Body of pancreas (tissue), 4 donors: ENCODE data around the gene TGFBI.

Experiments
- CTCF ChIP-seq, 7 experiments: fragments of 450-650 bp in 4 of 7; fragments of 200-600 bp in 3 of 7; sonication (generic) in 3 of 7; IDR thresholded peaks; one replicate each; pipeline ENCODE4 v1.5.1; 2016 to 2019; ENCODE audit warnings: antibody characterized with exemption in 7 of 7
- POLR2A ChIP-seq, 3 donors: fragments of 450-650 bp; IDR thresholded peaks; one replicate each; pipeline ENCODE4 v1.6.1; 2016; ENCODE audit warnings: antibody characterized with exemption in 3 of 3, mild to moderate bottlenecking in 2 of 3

- TF ChIP-seq CTCF (IDR thresholded peaks at IDR 0.05): no peak
- TF ChIP-seq POLR2A (IDR thresholded peaks at IDR 0.05): no peak
Measured at GRCh38 chr5:136000932-136001331, 27.9 kb upstream of the TGFBI start.
